ENCODE results near the gene SACM1L.
"Not testable (repeated sequence)": the region's sequence is repeated elsewhere in the genome, so short reads cannot be mapped to it uniquely, and the experiment has no call there.

SACM1L gene

GRCh38 chr3:45746165-45746776 is 57.1 kb downstream of the SACM1L start:
- DNase-seq: no peak

GRCh38 chr3:45746777-45747622 is 57.8 kb downstream of the SACM1L start:
- no peak for DNase-seq

GRCh38 chr3:45748068-45748467 is 58.9 kb downstream of the SACM1L start:
- DNase-seq: no peak

GRCh38 chr3:45749036-45749600 is 59.9 kb downstream of the SACM1L start:
- DNase-seq: not testable (repeated sequence)

GRCh38 chr3:45749880-45750279 is 60.7 kb downstream of the SACM1L start:
- DNase-seq: no peak

- no peak for DNase-seq
Measured at GRCh38 chr3:45751537-45752242, 62.5 kb downstream of the SACM1L start.

- no peak for DNase-seq
Measured at GRCh38 chr3:45753095-45753494, 63.9 kb downstream of the SACM1L start.

- no peak for DNase-seq
Measured at GRCh38 chr3:45754461-45754860, 65.3 kb downstream of the SACM1L start.

GRCh38 chr3:45756055-45756454 is 66.9 kb downstream of the SACM1L start:
- no peak for DNase-seq

- DNase-seq: not testable (repeated sequence)
Measured at GRCh38 chr3:45757141-45757540, 67.9 kb downstream of the SACM1L start.

GRCh38 chr3:45758871-45759270 is 69.7 kb downstream of the SACM1L start:
- no peak for DNase-seq

GRCh38 chr3:45759851-45760250 is 70.7 kb downstream of the SACM1L start:
- no peak for DNase-seq

- peak; percentile 33 to 60 for DNase-seq
Measured at GRCh38 chr3:45760878-45761711, 71.9 kb downstream of the SACM1L start.

GRCh38 chr3:45761831-45762230 is 72.6 kb downstream of the SACM1L start:
- no peak for DNase-seq

GRCh38 chr3:45762647-45763302 is 73.6 kb downstream of the SACM1L start:
- no peak for DNase-seq

- no peak for DNase-seq
Measured at GRCh38 chr3:45763303-45763675, 74.1 kb downstream of the SACM1L start.

- DNase-seq: no peak
Measured at GRCh38 chr3:45765266-45765851, 76.2 kb downstream of the SACM1L start.

- no peak for DNase-seq
Measured at GRCh38 chr3:45765958-45766357, 76.8 kb downstream of the SACM1L start.

- no peak for DNase-seq
Measured at GRCh38 chr3:45771166-45771775, 82.1 kb downstream of the SACM1L start.

GRCh38 chr3:45771831-45772230 is 82.6 kb downstream of the SACM1L start:
- no peak for DNase-seq

Measured in SHP77 (cell line).